ENCODE measurements around the gene ZNF319. TPM values are rescaled to one million over a fixed set of nuclear protein-coding genes. Genes with fewer than 3 reads are reported as not detected.

The ZNF319 gene
- total and polyA plus RNA-seq, 2 of the 8 experiments (the other 6 are each of a cell fraction or from before 2014, with no cell fraction given) = 3.3 to 5.5 TPM

GRCh38 chr16:58040945-58041627, 40.6 kb upstream of the ZNF319 start:
- no peak overlapping the region for H3K4me2 ChIP-seq (ENCODE audit: insufficient read depth in 1 of 2, low read depth in 2 of 2, low read length in 2 of 2)
- no peak overlapping the region for H2AFZ ChIP-seq (ENCODE audit: low read length)
- peaks cover 0 to 4% of the 10 kb centered on the region in 2 experiments; a peak in 1 of 4 replicates for H3K79me2 ChIP-seq (ENCODE audit: control insufficient read depth in 1 of 2, insufficient read depth in 2 of 2, low read length in 2 of 2)
- peaks cover 4 to 15% of the 10 kb centered on the region in 2 experiments for H4K20me1 ChIP-seq (replicated peaks in 1 of 2; ENCODE audit: control insufficient read depth in 1 of 2, insufficient read depth in 2 of 2, low read length in 2 of 2)
- no peak overlapping the region for H4K91ac ChIP-seq (replicated peaks; ENCODE audit: insufficient read length, low read length)
- H3K36me3 ChIP-seq (ENCODE audit: control insufficient read depth in 2 of 4, insufficient read depth in 4 of 4, low read length in 3 of 4) = peaks cover 4 to 46% (median 16%) of the 10 kb centered on the region in 4 experiments; a peak in 5 of 8 replicates
- no peak overlapping the region for H2BK20ac ChIP-seq (ENCODE audit: low read length)
- H3K18ac ChIP-seq (ENCODE audit: extremely low read depth, low read length) = no peak overlapping the region
- no peak overlapping the region for H4K5ac ChIP-seq (ENCODE audit: insufficient read length, low read depth, low read length)
- H3K23ac ChIP-seq (ENCODE audit: insufficient read length) = no peak overlapping the region
- WGBS, 2 experiments (ENCODE audit: extremely low coverage in 1 of 2, insufficient coverage in 1 of 2, insufficient read length in 1 of 2, insufficient replicate concordance in 2 of 2, low coverage in 1 of 2, low lambda C conversion rate in 2 of 2, missing lambda C conversion rate in 1 of 2) = 93% methylated on average over 9 of the region's 14 CpGs; no CpG with 5 or more reads in 1 of the 2 experiments
- no peak overlapping the region for H3K27ac ChIP-seq (ENCODE audit: low read depth, low read length)
- H3K79me1 ChIP-seq (ENCODE audit: low read depth, low read length) = peaks cover 7% of the 10 kb centered on the region
- DNase-seq (ENCODE audit: low read depth in 1 of 2, low spot score in 2 of 2) = no peak
- H4K8ac ChIP-seq (ENCODE audit: extremely low read depth, insufficient read depth, low read length) = no peak overlapping the region
- H3K56ac ChIP-seq (replicated peaks; ENCODE audit: insufficient read length, low read depth, low read length) = no peak overlapping the region
- no peak overlapping the region for H2BK12ac ChIP-seq (ENCODE audit: low read depth, low read length)
- H2AK5ac ChIP-seq (ENCODE audit: low read depth, low read length) = no peak overlapping the region
- H2BK5ac ChIP-seq (ENCODE audit: low read depth, low read length) = no peak overlapping the region
- no peaks in the 10 kb centered on the region for H3K27me3 ChIP-seq (replicated peaks in 1 of 4; ENCODE audit: control insufficient read depth in 3 of 4, extremely low read depth in 1 of 4, insufficient read depth in 3 of 4, low read length in 3 of 4)
- H2BK120ac ChIP-seq (replicated peaks; ENCODE audit: low read depth, low read length) = no peak overlapping the region
- no peak overlapping the region for H3K4ac ChIP-seq (replicated peaks; ENCODE audit: insufficient read length, low read depth, low read length)
- H3K23me2 ChIP-seq (ENCODE audit: low read depth, low read length) = no peaks in the 10 kb centered on the region
- H3K14ac ChIP-seq (ENCODE audit: insufficient read length) = no peak overlapping the region
- FAIRE-seq = no peak
- no peak overlapping the region for H3K9ac ChIP-seq (replicated peaks in 1 of 4; ENCODE audit: extremely low read depth in 1 of 4, low read depth in 3 of 4, low read length in 3 of 4)
- ChIA-PET POLR2A (ENCODE audit: partially characterized antibody) (interaction anchor here (1.1 kb wide), 1 partner anchor 15 kb away, joined by 3 read pairs; no protein-coding TSS in a partner anchor), CTCF (ENCODE audit: partially characterized antibody) (interaction anchor here (0.7 to 19.9 kb wide), 6 partner anchors 8 to 81 kb away, joined by 3 to 362 read pairs (median 4); partner anchors contain the start of gene CFAP20)
- H3K9me3 ChIP-seq (ENCODE audit: insufficient read depth in 2 of 2, low read depth in 1 of 2, low read length in 1 of 2) = no peaks in the 10 kb centered on the region
- no peak overlapping the region for H2BK15ac ChIP-seq (ENCODE audit: low read length)
- H3K4me1 ChIP-seq (replicated peaks in 1 of 4; ENCODE audit: control insufficient read depth in 3 of 4, insufficient read depth in 4 of 4, low read length in 3 of 4) = peaks cover 0 to 2% (median 0%) of the 10 kb centered on the region in 4 experiments; a peak in 1 of 7 replicates
- H3K4me3 ChIP-seq (ENCODE audit: extremely low read depth in 1 of 4, insufficient read depth in 2 of 4, low read depth in 3 of 4, low read length in 4 of 4) = no peak overlapping the region
- no peak for TF ChIP-seq TCF12 (IDR thresholded peaks at IDR 0.05; ENCODE audit: low read depth, low read length)
- no peak for TF ChIP-seq RBBP5 (IDR thresholded peaks at IDR 0.05; ENCODE audit: borderline replicate concordance, low read depth, low read length)
- no peak for TF ChIP-seq POLR2A (IDR thresholded peaks at IDR 0.05; ENCODE audit: control extremely low read depth in 1 of 2, low read depth in 2 of 2, low read length in 2 of 2)
- no peak for TF ChIP-seq SAP30 (IDR thresholded peaks at IDR 0.05; ENCODE audit: insufficient read depth, insufficient replicate concordance, low read length)
- no peak for TF ChIP-seq CHD2 (IDR thresholded peaks at IDR 0.05; ENCODE audit: low read length)
- TF ChIP-seq MAFK (IDR thresholded peaks at IDR 0.05; ENCODE audit: low read depth, low read length) = no peak
- TF ChIP-seq BCL11A (IDR thresholded peaks at IDR 0.05; ENCODE audit: low read depth in 2 of 2, low read length in 2 of 2) = no peak
- no peak for TF ChIP-seq RXRA (IDR thresholded peaks at IDR 0.05; ENCODE audit: insufficient read depth, low read depth, low read length)
- no peak for TF ChIP-seq SUZ12 (IDR thresholded peaks at IDR 0.05; ENCODE audit: low read length)
- TF ChIP-seq CTBP2 (IDR thresholded peaks at IDR 0.05; ENCODE audit: borderline replicate concordance, insufficient read depth, insufficient read length, low read length) = no peak
- no peak for TF ChIP-seq NANOG (IDR thresholded peaks at IDR 0.05; ENCODE audit: insufficient read depth, low read depth, low read length, poor library complexity, severe bottlenecking)
- no peak for TF ChIP-seq SIN3A (conservative IDR thresholded peaks at IDR 0.05 in 1 of 2, IDR thresholded peaks at IDR 0.05 in 1 of 2; ENCODE audit: low read depth in 1 of 2, low read length in 2 of 2)
